Measurements from ENCODE around the gene BBLN. TPM values are rescaled to one million over a fixed set of nuclear protein-coding genes. Genes with fewer than 3 reads are reported as not detected.

BBLN gene
- polyA plus RNA-seq, 1 donor from 2014 or later, result 330 TPM

GRCh38 chr9:128208386-128208785 is 48.3 kb downstream of the BBLN start:
- Histone ChIP-seq H2AFZ (ENCODE audit: low read depth, low read length) (no peak overlapping the region), H3K36me3 (ENCODE audit: insufficient read depth, low read length) (peaks cover 5% of the 10 kb centered on the region), H3F3A (ENCODE audit: insufficient read depth, low read length, poor library complexity, severe bottlenecking) (no peaks in the 10 kb centered on the region), H3K9me2 (ENCODE audit: insufficient read depth, low read length) (no peaks in the 10 kb centered on the region), H3K4me3 (ENCODE audit: low read length) (no peak overlapping the region), H3K27ac (ENCODE audit: low read length) (no peak overlapping the region), H3K79me2 (replicated peaks; ENCODE audit: insufficient read depth, low read length) (peaks cover 17% of the 10 kb centered on the region), H3K9me3 (ENCODE audit: low read length) (no peaks in the 10 kb centered on the region), H3K27me3 (ENCODE audit: insufficient read depth, low read depth, low read length) (no peaks in the 10 kb centered on the region), H3K9ac (ENCODE audit: low read length) (no peak overlapping the region), H3K4me2 (ENCODE audit: low read length) (no peak overlapping the region), H4K20me1 (ENCODE audit: insufficient read depth) (no peaks in the 10 kb centered on the region)
- TF ChIP-seq POLR2AphosphoS5 (IDR thresholded peaks at IDR 0.05) (no peak), EP300 (conservative IDR thresholded peaks at IDR 0.05; ENCODE audit: poor library complexity, severe bottlenecking) (no peak), RAD21 (conservative IDR thresholded peaks at IDR 0.05) (no peak), SMC3 (conservative IDR thresholded peaks at IDR 0.05; ENCODE audit: poor library complexity) (no peak), TAF1 (IDR thresholded peaks at IDR 0.05; ENCODE audit: low read depth) (no peak), CTCF (IDR thresholded peaks at IDR 0.05; ENCODE audit: poor library complexity, severe bottlenecking) (no peak), MXI1 (conservative IDR thresholded peaks at IDR 0.05; ENCODE audit: poor library complexity, severe bottlenecking) (no peak), REST (IDR thresholded peaks at IDR 0.05; ENCODE audit: borderline replicate concordance) (no peak), EZH2 (IDR thresholded peaks at IDR 0.05; ENCODE audit: borderline replicate concordance, insufficient read depth, low read length, poor library complexity, severe bottlenecking) (no peak)

GRCh38 chr9:128208946-128209669 is 49.0 kb downstream of the BBLN start:
- no peak overlapping the region for H3K4me3 ChIP-seq (ENCODE audit: low read length)
- no peaks in the 10 kb centered on the region for H3K9me2 ChIP-seq (ENCODE audit: insufficient read depth, low read length)
- H3K4me2 ChIP-seq (ENCODE audit: low read length), result no peak overlapping the region
- no peaks in the 10 kb centered on the region for H4K20me1 ChIP-seq (ENCODE audit: insufficient read depth)
- no peaks in the 10 kb centered on the region for H3K27me3 ChIP-seq (ENCODE audit: insufficient read depth, low read depth, low read length)
- H3K27ac ChIP-seq (ENCODE audit: low read length), result no peak overlapping the region
- H3K36me3 ChIP-seq (ENCODE audit: insufficient read depth, low read length), result peaks cover 5% of the 10 kb centered on the region
- no peak overlapping the region for H2AFZ ChIP-seq (ENCODE audit: low read depth, low read length)
- no peak overlapping the region for H3K9ac ChIP-seq (ENCODE audit: low read length)
- TF ChIP-seq EP300 (conservative IDR thresholded peaks at IDR 0.05; ENCODE audit: poor library complexity, severe bottlenecking) (no peak), RAD21 (conservative IDR thresholded peaks at IDR 0.05) (no peak), POLR2AphosphoS5 (IDR thresholded peaks at IDR 0.05) (no peak)
- H3K9me3 ChIP-seq (ENCODE audit: low read length), result no peaks in the 10 kb centered on the region
- no peaks in the 10 kb centered on the region for H3F3A ChIP-seq (ENCODE audit: insufficient read depth, low read length, poor library complexity, severe bottlenecking)
- peaks cover 17% of the 10 kb centered on the region for H3K79me2 ChIP-seq (replicated peaks; ENCODE audit: insufficient read depth, low read length)

Measured in neural cell (in vitro differentiated cells).